Measurements from ENCODE around the gene HLCS. TPM values are rescaled to one million over a fixed set of nuclear protein-coding genes. Genes with fewer than 3 reads are reported as not detected.

The HLCS gene
- total RNA-seq, 1 donor from 2014 or later: 10.7 TPM

- peaks cover 6 to 25% of the 10 kb centered on the region in 2 donors for H3K36me3 ChIP-seq
- no peak for TF ChIP-seq CTCF (IDR thresholded peaks at IDR 0.05)
- H3K9me3 ChIP-seq: no peaks in the 10 kb centered on the region
- DNase-seq (ENCODE audit: low spot score in 2 of 2): no peak
- no peak overlapping the region for H3K27ac ChIP-seq
- H3K27me3 ChIP-seq: no peaks in the 10 kb centered on the region
- intact Hi-C loops (cut with DNase I): no loop called here
- H3K4me1 ChIP-seq: no peaks in the 10 kb centered on the region
- no peak overlapping the region for H3K4me3 ChIP-seq
Observed at GRCh38 chr21:36759348-36760083, 207.0 kb downstream of the HLCS start.

GRCh38 chr21:36757196-36757595 lies 209.3 kb downstream of the HLCS start:
- H3K4me3 ChIP-seq: no peak overlapping the region
- H3K9me3 ChIP-seq: no peaks in the 10 kb centered on the region
- no peak for DNase-seq (ENCODE audit: low spot score in 2 of 2)
- no peak overlapping the region for H3K27ac ChIP-seq
- no peaks in the 10 kb centered on the region for H3K4me1 ChIP-seq
- no peaks in the 10 kb centered on the region for H3K27me3 ChIP-seq
- intact Hi-C loops (cut with DNase I): no loop called here
- TF ChIP-seq CTCF (IDR thresholded peaks at IDR 0.05): no peak
- H3K36me3 ChIP-seq: peaks cover 6 to 44% of the 10 kb centered on the region in 2 donors

GRCh38 chr21:36756527-36756926 lies 209.9 kb downstream of the HLCS start:
- Histone ChIP-seq H3K36me3 (peaks cover 6 to 48% of the 10 kb centered on the region in 2 donors), H3K27me3 (no peaks in the 10 kb centered on the region), H3K4me1 (no peaks in the 10 kb centered on the region), H3K9me3 (no peaks in the 10 kb centered on the region), H3K27ac (no peak overlapping the region), H3K4me3 (no peak overlapping the region)
- no peak for TF ChIP-seq CTCF (IDR thresholded peaks at IDR 0.05)
- DNase-seq (ENCODE audit: low spot score in 2 of 2): no peak
- intact Hi-C loops (cut with DNase I): no loop called here

- H3K4me1 ChIP-seq: no peaks in the 10 kb centered on the region
- no peak for DNase-seq (ENCODE audit: low spot score in 2 of 2)
- H3K9me3 ChIP-seq: no peaks in the 10 kb centered on the region
- intact Hi-C loops (cut with DNase I): no loop called here
- H3K4me3 ChIP-seq: no peak overlapping the region
- H3K27me3 ChIP-seq: no peaks in the 10 kb centered on the region
- H3K36me3 ChIP-seq: peaks cover 6 to 53% of the 10 kb centered on the region in 2 donors
- no peak for TF ChIP-seq CTCF (IDR thresholded peaks at IDR 0.05)
- H3K27ac ChIP-seq: no peak overlapping the region
Observed at GRCh38 chr21:36754241-36754898, 212.1 kb downstream of the HLCS start.

GRCh38 chr21:36753556-36753955 lies 212.9 kb downstream of the HLCS start:
- Histone ChIP-seq H3K4me1 (no peaks in the 10 kb centered on the region), H3K4me3 (no peak overlapping the region), H3K9me3 (no peaks in the 10 kb centered on the region), H3K36me3 (peaks cover 6 to 48% of the 10 kb centered on the region in 2 donors), H3K27ac (no peak overlapping the region), H3K27me3 (no peaks in the 10 kb centered on the region)
- intact Hi-C loops (cut with DNase I): no loop called here
- no peak for DNase-seq (ENCODE audit: low spot score in 2 of 2)
- no peak for TF ChIP-seq CTCF (IDR thresholded peaks at IDR 0.05)

All from ascending aorta (tissue), 2 donors.